ENCODE data around the gene SH3BP4.

The SH3BP4 gene

GRCh38 chr2:235091983-235092382 is 140.2 kb downstream of the SH3BP4 start:
- TF ChIP-seq SIN3A (IDR thresholded peaks at IDR 0.05; ENCODE audit: borderline replicate concordance, insufficient read depth, low read length) (no peak), POLR2AphosphoS5 (IDR thresholded peaks at IDR 0.05; ENCODE audit: low read depth, low read length) (no peak), FOXP2 (optimal IDR thresholded peaks at IDR 0.05; ENCODE audit: borderline replicate concordance, extremely low read depth, extremely low read length, insufficient read depth) (no peak), REST (IDR thresholded peaks at IDR 0.05; ENCODE audit: insufficient read depth in 1 of 2, low read depth in 2 of 2, low read length in 2 of 2) (no peak), TAF1 (IDR thresholded peaks at IDR 0.05; ENCODE audit: borderline replicate concordance, insufficient read depth, low read length) (no peak)

GRCh38 chr2:235092433-235093223 is 140.8 kb downstream of the SH3BP4 start:
- TF ChIP-seq FOXP2 (optimal IDR thresholded peaks at IDR 0.05; ENCODE audit: borderline replicate concordance, extremely low read depth, extremely low read length, insufficient read depth), result no peak
- TF ChIP-seq POLR2AphosphoS5 (IDR thresholded peaks at IDR 0.05; ENCODE audit: low read depth, low read length), result no peak
- TF ChIP-seq TAF1 (IDR thresholded peaks at IDR 0.05; ENCODE audit: borderline replicate concordance, insufficient read depth, low read length), result no peak
- no peak for TF ChIP-seq SIN3A (IDR thresholded peaks at IDR 0.05; ENCODE audit: borderline replicate concordance, insufficient read depth, low read length)
- TF ChIP-seq REST (IDR thresholded peaks at IDR 0.05; ENCODE audit: insufficient read depth in 1 of 2, low read depth in 2 of 2, low read length in 2 of 2), result no peak

- TF ChIP-seq POLR2AphosphoS5 (IDR thresholded peaks at IDR 0.05; ENCODE audit: low read depth, low read length) (no peak), SIN3A (IDR thresholded peaks at IDR 0.05; ENCODE audit: borderline replicate concordance, insufficient read depth, low read length) (no peak), REST (IDR thresholded peaks at IDR 0.05; ENCODE audit: insufficient read depth in 1 of 2, low read depth in 2 of 2, low read length in 2 of 2) (no peak), FOXP2 (optimal IDR thresholded peaks at IDR 0.05; ENCODE audit: borderline replicate concordance, extremely low read depth, extremely low read length, insufficient read depth) (no peak), TAF1 (IDR thresholded peaks at IDR 0.05; ENCODE audit: borderline replicate concordance, insufficient read depth, low read length) (no peak)
Observed at GRCh38 chr2:235094457-235094856, 142.6 kb downstream of the SH3BP4 start.

GRCh38 chr2:235095569-235095968 is 143.8 kb downstream of the SH3BP4 start:
- no peak for TF ChIP-seq TAF1 (IDR thresholded peaks at IDR 0.05; ENCODE audit: borderline replicate concordance, insufficient read depth, low read length)
- TF ChIP-seq REST (IDR thresholded peaks at IDR 0.05; ENCODE audit: insufficient read depth in 1 of 2, low read depth in 2 of 2, low read length in 2 of 2), result no peak
- TF ChIP-seq SIN3A (IDR thresholded peaks at IDR 0.05; ENCODE audit: borderline replicate concordance, insufficient read depth, low read length), result no peak
- no peak for TF ChIP-seq POLR2AphosphoS5 (IDR thresholded peaks at IDR 0.05; ENCODE audit: low read depth, low read length)
